Activated naive CD4-positive, alpha-beta T cell (primary cell): ENCODE results near the gene SLC25A24.

Source experiments
- DNase-seq, 4 experiments: peaks; one replicate each; lab custom pipeline; 2025; lab: John Stamatoyannopoulos, UW

Gene SLC25A24

GRCh38 chr1:108106775-108107174, 93.4 kb downstream of the SLC25A24 start:
- no peak for DNase-seq

- DNase-seq, result no peak
Measured at GRCh38 chr1:108100148-108100547, 100.0 kb downstream of the SLC25A24 start.

DNA sequence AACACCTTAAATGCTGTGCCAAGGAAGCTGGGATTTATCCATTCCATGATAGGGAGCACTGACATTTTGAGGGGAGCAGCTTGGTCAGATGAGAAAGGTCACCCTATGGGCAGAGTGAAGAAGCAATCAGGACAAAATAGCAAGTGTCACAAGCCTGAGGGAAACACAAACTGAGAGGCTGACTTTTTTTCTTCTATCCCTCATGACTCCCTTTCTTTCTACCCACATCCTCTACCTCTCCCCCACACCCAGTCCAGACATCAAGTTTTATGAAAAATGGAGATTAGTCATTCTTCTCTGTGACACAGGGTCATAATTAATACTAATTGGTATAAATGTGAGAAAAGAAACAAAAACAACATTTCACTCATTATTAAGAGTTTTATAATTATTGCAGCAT, 103.1 kb downstream of the SLC25A24 start:
- no peak for DNase-seq

GRCh38 chr1:108096089-108096488, 104.1 kb downstream of the SLC25A24 start:
- DNase-seq, result no peak

DNA sequence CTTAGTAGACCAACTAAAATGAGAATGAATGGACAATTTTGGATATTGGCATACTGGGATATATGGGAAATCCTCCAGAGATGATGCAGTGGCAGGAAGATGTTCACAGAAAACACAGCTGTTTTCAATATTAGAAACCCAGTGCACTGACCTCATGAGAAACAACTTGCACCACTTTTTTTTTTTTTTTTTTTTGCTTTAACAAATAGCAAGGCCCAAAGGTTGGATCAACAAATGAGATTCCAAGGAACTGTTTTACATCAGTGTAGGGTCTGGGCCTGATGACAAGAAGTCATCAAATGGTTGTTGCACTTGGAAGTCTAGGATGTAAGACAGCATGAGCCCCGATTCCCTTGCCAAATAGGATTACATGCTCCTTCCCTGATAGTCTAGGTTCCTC, 110.7 kb downstream of the SLC25A24 start:
- no peak for DNase-seq

DNA sequence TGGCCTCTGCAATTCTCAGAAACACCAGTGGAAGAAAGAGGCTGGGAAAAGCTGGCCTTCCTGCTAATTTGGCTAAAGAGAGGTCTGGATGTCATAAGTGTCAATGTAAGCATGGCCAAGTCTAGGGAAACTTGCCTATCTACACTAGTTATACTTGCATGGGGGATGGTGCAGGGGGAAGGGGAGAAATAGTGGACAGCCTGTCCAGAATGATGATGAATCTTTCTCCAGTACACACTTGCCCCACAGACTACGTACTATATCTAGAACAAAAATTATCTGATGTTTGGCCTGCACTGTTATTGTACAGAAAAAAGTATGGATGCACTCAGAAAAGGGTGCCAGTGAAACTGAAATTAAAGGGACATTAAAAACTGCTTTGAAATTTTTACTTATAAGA, 114.5 kb downstream of the SLC25A24 start:
- no peak for DNase-seq

DNA sequence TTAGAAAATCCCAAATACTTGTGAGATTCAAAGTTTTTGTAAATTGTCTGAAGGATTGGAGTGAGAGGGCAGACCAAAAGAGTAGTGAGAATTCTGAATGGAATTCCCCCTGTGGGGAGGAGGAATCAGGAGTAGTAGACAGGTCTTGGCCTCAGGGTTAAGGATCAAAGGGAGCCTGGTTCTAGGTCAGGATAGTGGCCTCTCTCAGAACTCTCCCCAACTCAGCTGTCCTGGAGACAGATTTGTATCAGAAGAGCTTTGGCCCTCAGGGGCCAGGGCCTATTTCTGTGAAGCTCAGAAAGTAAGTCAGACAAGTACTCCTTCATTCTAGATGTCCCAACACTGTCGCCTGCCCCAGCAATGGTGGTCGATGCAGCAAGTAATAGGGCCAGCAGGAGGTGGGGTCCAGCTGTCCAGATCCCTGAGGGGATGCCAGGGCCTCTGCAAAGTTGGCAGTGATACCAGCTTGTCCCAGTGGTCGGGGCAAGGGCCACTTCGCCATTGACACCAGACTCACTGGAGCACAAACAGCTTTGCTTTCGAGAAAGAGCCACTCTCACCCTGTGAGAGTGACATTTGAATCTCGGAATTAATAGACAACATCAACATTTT, 115.2 kb downstream of the SLC25A24 start:
- DNase-seq, result no peak
